ENCODE results near the gene KCTD21.
A peak's percentile ranks its signal among the peaks of the same experiment; 100 is the strongest.
"Not testable (repeated sequence)": the region's sequence is repeated elsewhere in the genome, so short reads cannot be mapped to it uniquely, and the experiment has no call there.

The KCTD21 gene

DNA sequence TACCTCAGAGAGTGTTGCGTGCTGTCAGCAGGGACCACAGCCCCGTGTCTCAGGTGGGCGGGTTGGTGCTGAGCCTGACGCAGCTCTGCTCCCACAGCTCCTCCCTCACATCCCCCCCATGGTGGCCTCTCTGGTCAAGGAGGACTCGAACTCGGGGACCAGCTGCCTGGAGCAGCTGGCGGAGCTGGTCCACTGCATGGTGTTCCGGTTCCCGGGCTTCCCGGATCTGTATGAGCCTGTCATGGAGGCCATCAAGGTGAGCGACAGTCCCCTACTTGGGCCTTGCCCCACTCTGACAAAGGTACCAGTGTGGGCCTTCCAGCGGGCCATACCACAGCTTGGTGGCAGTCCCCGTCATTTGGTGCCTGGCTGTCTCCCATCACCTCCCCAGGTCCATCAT, 12.1 kb upstream of the KCTD21 start:
- DNase-seq, result no peak

DNA sequence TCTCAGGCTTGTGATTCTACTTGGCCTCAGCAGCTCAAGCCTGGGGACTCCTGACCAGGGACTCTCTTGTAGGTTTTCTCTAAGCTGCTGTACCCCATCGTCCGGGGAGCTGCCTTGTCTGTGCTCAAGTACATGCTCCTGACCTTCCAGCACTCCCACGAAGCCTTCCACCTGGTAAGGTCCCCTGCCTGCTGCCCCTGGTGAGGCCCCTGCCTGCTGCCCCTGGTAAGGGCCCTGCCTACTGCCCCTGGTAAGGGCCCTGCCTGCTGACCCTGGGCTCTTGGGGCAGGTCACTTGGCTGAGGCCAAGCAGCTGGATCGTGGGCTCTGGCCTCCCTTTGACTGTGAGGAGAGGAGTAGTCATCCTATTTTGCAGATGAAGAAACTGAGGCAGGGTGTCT, 11.6 kb upstream of the KCTD21 start:
- no peak for DNase-seq

DNA sequence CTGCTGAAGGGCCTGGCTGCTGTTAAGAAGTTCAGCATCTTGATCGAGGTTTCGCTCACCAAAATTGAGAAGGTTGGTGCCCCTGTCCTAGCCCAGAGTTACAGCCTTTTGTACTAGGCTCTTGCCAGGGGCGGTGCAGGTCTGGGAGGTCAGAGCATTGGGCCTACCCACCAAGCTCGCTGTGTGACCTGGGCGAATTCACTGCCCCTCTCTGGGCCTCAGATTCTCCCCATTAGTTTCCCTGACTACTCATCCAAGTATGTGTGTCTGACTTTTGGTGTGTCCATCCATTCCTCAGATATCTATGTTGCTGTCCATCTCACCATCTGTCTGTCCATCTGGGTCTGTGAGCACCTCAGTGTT, 11.2 kb upstream of the KCTD21 start:
- no peak for DNase-seq

DNA sequence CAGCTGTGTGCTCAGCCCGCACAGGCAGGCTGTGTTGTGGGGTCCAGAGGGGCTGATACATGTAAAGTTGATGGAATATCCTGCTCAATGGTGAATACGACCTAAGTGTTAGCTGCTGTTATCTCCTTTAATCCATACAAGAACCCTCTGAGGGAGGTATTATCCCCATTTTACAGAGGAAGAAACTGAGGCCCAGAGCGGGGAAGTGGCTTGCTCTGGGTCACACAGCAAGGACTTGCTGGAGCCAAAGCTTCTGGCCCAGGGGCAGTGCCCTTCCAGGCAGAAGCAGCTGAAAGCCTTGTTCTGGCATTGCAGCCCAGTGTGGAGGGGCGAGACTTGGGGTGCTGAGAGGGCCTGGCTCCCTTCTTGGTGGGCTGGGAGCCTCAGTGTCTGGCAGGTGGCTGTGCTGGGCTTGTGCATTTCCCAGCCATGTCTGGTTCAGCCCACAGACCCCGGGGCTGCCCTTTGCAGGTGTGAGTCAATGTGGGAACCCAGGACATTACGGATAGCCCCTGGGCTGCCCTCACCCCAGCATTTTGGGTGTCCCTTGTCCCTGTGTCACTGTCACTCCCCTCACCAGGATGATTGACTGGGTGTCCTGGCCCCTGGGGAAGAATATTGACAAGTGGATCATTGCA, 10.7 kb upstream of the KCTD21 start:
- no peak for DNase-seq

DNA sequence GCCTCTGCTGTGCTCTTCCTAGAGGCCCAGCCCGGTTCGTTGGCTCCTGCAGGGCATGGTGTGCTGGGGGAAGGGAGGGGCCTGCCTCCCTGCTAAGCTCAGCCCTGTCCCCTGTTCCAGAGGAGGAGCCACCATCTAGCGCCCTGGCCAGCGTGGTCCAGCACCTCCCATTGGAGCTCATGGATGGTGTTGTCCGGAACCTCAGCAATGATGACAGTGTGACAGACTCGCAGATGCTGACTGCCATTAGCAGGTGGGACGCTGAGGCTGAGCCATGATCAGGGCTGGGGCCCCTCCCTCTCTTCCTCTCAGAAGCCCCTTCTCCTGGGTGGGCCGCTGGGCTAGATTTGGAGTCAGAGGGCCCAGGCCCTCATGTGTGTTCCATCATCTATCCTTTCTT, 9.4 kb upstream of the KCTD21 start:
- no peak for DNase-seq

DNA sequence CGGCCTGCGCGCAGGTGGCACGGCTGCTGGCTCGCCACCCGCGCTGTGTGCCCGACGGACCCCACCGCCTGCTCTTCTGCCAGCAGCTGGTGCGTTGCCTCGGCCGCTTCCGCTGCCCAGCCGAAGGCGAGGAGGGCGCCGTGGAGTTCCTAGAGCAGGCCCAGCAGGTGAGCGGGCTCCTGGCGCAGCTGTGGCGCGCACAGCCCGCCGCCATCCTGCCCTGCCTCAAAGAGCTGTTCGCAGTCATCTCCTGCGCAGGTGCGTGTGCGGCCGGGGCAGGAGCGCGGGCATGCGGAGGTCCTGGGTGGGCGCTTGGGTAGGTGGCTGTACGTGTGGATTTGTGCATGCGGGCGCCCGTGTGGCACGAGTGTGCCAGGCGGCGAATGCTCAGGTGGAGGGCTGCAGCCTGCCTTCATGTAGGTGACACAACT, 8.2 kb upstream of the KCTD21 start:
- no peak for DNase-seq

DNA sequence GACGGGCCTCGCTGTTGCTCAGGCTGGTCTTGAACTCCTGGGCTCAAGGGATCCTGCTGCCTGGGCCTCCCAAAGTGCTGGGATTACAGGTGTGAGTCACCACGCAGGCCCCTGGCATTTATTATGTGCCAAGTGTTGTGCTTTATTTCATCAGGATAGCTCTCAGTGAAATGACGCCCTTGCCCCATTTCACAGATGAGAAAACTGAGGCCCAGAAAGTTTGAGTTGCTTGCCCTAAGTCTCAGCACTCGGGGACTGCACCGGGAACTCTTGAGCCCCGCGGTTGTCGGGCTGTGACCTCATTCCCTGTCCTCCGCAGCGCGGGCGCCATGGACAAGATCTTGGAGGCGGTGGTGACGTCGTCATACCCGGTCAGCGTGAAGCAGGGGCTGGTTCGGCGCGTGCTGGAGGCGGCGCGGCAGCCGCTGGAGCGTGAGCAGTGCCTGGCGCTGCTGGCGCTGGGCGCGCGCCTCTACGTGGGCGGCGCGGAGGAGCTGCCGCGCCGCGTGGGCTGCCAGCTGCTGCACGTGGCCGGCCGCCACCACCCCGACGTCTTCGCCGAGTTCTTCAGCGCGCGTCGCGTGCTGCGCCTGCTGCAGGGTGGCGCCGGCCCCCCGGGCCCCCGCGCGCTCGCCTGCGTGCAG, 7.6 kb upstream of the KCTD21 start:
- no peak for DNase-seq

DNA sequence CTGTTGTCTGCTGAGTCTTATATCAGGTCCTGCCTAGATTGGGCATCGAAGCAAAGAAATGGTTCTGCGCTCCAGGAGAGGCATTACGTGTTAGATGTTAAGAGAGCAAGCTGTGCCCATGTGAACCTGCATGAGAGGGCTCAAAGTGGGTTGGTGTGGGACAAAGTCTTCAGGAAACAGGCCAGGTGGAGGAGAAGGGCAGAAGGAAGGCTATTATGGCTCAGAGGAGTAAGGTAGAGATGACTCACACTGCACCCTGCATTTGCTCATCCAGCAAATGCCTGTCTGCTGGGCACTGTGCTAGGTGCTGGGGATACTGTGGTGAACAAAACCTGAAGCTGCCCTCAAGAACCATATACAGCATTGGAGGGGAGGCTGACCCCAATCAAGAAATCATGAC, 6.1 kb upstream of the KCTD21 start:
- DNase-seq, result no peak

DNA sequence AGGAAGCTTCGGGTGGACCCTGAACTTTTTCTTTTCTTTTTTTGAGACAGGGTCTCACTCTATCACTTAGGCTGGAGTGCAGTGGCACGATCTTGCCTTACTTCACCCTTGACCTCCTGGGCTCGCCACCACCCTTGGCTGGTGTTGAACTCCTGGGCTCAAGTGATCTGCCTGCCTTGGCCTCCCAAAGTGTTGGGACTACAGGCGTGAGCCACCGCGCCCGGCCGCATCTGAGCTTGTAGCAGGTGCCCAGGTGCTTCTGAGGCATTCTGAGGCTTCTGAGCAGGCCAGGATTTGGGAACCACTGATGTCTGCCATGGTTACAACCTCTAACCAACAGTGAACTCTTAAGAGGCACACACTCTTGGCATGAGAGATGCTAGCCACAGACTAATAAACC, 5.4 kb upstream of the KCTD21 start:
- no peak for DNase-seq

DNA sequence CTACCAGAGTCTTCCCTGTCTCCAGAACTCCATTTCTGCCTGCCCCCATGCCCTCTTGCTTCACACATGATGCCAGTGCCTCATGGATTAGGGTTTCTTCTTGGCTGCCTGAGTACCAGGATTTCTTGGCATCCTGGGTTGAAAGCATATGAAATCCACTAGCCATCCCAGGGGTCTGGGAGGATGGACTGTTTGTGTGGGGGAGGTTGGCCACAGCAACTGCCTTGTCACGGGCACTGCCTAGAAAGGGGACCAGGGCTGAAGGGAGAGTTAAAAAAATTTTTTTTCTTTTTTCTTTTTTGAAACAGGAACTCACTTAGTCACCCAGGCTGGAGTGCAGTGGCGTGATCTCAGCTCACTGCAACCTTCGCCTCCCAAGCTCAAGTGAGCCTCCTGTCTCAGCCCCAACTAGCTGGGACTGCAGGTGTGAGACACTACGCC, 4.5 kb upstream of the KCTD21 start:
- no peak for DNase-seq

DNA sequence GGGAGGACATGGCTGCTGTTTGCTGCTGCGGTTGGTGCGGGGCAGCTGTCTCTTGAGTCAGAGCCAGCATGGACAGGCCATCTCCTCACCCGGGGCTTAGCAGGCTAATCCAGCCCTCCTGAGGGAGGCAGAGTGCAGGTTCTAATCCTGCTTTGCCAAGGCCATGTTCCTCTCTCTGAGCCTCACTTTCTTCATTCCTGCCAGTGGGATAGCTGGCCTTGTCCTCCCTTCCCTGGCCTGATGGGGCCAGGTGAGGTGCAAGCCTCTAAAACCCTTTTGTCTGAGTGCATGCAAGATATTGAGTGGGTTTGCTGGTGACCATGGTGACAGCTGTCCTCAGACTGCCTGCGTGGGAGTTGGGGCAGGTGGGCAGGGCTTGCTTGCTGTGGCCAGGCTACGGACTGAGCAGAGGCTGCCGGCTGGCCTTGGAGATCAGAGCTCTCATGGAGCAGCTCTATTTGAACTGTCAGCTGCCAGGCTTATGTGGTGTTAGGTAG, 3.8 kb upstream of the KCTD21 start:
- peak in 1 of 14 donors; percentile 6 for DNase-seq

DNA sequence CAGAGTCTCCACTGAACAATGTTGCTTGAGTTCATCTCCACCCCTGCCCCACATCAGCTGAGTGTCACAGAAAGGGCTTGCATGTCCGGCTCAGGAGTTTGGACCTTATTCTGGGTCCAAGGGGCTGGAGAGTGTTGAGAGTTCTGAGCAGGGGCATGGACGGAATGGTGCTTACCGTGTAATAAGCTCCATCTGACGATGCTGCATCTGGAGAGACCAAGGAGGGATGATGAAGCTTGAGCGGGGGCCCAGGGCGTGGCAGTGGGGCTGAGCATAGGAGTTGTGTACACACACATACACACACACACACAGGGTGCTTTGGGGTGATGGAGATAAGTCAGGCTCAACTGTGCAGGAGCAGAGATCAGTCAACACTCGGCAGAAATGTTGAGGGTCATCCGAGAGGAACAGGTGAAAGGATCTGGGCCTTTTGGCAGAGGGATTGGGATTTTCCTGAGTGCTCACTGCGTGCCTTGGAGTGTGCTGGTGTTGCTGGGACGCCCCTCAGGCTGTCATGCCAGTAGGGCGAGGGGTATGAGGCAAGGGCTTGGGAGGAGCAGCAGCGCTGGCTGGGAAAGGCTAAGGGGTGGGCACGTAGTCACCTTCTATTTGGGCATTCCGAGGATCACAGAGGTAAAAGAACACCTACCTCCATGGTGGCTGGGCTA, 2.6 kb upstream of the KCTD21 start:
- DNase-seq, result no peak

DNA sequence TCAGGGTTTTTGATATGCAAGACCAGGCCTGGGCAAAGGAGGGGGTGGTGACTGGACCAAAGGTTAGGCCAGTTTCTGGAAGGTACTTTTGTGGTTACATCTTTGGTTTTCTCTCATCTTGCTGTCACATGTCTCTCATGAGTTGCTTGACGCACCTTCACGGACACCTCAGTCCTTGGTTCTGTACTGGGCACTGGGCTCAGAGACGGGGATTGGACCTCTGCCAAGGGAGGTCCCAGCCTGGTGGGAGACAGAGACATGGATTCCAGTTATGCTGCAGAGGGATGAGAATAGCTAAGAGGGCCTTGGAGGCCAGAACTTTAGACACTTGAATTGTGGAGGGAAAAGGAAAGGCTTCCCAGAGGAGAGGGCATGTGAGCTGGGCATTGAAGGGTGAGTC, 1.9 kb upstream of the KCTD21 start:
- no peak for DNase-seq

DNA sequence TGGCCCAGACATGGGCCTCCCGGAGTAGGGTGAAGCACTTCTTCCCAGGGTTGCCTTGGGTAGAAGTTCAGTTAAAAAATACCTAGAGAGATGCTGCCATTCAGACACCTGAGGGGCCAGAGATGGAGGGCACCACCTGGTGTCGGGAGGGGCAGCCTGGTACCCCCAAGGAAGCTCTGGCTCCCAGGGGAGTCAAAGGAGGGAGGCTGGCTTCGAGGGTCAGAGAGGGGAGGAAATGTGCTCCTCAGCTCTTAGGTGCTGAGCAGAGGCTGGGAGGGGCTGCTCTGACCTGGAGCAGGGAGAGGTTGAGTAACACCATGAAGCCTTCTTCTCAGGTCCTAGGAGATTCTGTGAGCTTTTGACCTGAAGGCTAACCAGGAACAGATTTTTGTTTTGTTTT, 1.4 kb upstream of the KCTD21 start:
- no peak for DNase-seq

DNA sequence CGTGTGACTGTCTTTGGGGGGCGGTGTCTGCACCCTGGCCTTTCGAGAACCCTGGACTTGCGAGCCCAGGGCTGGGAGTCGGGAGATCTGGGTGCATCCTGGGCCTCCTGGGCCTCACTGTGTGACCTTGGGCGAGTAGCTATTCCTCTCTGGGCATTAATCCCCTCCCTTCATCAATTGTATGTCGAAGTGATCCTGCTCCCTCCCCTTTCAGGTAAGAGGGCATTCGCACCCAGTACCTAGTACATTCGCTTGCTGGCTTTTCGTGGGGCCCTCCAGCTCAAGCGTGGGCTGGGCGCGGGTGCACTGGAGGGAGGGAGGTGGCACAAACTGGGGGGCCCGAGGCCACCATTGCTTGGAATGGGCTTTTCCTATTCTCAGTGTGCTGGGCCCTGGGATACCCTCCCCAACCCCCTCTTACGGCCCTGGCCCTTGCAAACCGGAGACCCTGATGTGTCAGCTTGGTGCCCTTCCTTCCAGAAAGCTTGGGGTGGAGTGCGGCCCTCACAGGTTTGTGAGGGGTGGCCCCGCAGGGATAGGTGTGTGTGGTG, 823 bp upstream of the KCTD21 start:
- no peak for DNase-seq

DNA sequence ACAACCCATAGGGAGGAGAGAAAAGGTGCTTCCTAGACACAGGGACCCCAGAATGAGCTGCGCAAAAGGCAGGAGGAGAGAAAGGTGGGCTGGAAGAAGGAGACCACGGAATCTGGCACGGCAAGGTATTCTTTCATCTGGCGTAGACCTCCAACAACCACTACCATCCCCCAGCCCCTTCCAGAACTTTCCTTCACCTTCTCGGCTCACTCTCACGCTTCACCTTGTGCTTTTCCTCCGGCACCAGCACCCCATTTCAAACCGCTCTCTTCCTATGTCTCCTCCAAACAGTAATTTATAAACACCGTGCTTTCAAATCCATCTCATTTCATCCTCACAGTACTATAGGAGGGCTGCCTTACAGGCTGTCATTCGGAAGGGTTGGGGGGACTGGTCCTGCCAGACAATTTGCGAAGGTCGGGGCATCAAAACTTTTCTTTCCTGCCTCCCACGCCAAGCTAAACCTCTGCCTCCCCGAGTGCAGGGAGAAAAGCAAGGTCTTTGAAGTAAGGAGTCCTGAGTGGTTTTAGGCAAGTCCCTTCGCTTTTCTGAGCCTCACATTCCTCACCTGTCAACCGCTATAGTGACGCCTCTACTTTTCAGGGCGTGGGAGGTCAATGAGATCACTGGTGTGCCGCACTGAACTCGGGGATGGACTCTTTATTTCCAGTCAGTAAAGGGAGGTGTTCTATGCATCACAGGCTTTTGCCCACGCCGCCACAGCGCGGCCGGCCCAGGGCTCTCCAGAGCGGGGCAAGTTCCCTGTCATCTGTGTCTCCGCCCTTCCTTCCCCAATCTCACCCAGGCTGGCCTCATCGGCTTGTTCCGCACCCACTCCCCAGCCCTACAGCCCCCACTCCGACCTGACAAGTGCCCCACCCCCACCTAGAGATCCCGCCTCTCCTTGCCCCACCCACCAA, 800 bp downstream of the KCTD21 start:
- peak in 1 of 14 donors; percentile 68 for DNase-seq

DNA sequence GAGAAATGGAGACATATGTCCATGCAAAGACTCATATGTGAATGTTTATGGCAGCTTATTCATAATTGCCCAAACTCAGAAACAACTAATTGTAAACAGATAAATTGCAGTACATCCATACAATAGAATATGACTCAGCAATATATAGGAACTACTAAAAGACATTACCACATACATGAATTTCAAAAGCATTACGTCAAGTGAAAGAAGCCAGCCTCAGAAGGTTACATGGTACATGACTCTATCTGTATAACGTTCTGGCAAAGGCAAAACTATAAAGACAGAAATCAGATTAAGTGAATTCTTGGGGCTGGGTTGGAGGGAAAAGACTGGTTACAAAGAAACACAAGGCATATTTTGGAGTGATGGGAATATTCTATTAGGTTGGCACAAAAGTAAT, 7.2 kb downstream of the KCTD21 start:
- no peak for DNase-seq

DNA sequence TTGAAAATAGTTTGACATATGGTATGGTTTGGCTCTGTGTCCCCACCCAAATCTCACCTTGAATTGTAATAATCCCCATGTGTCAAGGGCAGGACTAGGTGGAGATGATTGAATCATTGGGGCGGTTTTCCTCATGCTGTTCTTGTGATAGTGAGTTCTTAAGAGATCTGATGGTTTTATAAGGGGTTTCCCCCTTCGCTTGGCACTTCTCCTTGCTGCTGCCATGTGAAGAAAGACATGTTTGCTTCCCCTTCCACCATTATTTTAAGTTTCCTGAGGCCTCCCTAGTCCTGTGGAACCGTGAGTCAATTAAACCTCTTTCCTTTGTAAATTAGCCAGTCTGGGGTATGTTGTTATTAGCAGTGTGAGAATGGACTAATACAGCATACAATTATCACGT, 7.7 kb downstream of the KCTD21 start:
- DNase-seq, result no peak

DNA sequence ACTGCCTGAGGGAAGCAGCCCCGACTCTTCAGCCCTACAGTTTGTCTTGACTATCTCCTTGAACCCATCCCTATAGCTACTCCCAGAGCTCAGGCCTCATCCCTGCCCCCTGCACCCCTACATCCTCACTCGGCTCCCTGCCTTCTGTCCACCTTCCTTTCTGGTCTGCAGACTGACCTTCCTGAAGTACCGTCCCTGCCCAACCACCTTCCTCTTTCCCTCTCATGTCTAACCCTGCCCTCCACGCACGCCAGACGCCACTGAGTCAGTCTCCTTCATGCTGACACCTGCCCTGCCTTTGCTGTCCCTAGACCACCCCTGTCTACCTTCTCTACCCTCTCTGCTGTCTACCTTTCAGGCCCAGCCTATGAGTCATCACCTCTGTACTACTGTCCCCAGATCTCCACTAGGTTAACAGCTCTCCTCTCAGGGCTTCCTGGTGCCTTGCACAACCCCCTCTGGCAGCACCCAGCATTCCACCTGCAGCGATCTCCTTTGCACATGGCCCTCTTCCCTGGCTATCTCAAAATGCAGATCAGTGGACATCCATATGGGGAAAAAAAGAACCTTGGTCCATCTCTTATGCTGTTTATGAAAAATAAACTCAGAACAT, 8.9 kb downstream of the KCTD21 start:
- DNase-seq, result no peak

DNA sequence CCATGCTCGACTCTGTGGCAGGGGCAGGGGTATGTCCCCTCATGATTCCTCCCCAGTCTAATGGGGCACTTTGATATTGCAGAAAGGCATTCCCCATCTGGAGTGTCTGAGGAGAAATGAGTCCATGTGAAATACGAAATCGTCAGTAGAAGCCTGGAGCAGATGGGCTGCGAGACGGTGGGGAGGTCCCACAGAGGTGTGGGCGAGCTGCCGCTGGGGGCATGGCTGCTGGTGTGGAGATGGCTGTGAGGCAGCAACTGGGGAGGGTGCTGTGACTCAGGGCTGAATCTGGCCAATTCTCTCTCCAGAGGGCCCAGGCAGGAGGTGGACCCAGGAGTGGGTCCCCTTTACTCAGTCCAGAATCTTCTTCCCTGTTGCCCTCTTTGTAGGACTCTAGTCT, 11.2 kb downstream of the KCTD21 start:
- no peak for DNase-seq

DNA sequence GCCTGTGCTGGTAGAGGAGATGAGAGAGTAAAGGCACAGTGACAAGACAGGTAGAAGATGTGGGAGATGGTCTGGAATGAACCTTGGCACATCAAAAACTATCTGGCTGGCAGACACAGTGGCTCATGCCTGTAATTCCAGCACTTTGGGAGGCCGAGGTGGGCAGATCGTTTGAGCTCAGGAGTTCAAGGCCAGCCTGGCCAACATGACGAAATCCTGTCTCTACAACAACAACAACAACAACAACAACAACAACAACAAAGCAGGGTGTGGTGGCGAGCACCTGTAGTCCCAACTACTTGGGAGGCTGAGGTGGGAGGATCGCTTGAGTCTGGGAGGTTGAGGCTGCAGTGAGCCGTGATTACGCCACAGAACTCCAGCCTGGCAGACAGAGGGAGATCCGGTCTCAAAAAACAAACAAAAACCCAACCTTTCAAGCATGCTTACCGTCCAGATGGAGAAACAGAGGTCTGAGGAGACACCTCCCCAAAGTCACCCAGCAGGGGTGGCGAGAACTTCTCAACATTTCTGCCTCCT, 11.8 kb downstream of the KCTD21 start:
- DNase-seq, result no peak

DNA sequence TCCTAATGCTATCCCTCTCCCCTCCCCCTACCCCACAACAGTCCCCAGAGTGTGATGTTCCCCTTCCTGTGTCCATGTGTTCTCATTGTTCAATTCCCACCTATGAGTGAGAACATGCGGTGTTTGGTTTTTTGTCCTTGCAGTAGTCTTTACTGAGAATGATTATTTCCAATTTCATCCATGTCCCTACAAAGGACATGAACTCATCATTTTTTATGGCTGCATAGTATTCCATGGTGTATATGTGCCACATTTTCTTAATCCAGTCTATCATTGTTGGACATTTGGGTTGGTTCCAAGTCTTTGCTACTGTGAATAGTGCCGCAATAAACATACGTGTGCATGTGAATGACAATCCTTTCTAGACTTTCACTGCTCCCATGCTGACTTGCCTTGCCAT, 12.6 kb downstream of the KCTD21 start:
- DNase-seq, result not testable (repeated sequence)

All from C1 segment of cervical spinal cord (tissue), 14 donors.